Stimulated activated CD4-positive, alpha-beta T cell treated with anti-CD3 and anti-CD28 coated beads, Interleukin-2, amount 100 ng/mL, for 4 hours (primary cell): Measurements from ENCODE around the gene ACTN4.

ENCODE experiments used
- DNase-seq: peaks from one replicate; pipeline ENCODE4 v3.0.0-alpha.2; 2020; ENCODE audit warnings: low read depth

Gene ACTN4

DNA sequence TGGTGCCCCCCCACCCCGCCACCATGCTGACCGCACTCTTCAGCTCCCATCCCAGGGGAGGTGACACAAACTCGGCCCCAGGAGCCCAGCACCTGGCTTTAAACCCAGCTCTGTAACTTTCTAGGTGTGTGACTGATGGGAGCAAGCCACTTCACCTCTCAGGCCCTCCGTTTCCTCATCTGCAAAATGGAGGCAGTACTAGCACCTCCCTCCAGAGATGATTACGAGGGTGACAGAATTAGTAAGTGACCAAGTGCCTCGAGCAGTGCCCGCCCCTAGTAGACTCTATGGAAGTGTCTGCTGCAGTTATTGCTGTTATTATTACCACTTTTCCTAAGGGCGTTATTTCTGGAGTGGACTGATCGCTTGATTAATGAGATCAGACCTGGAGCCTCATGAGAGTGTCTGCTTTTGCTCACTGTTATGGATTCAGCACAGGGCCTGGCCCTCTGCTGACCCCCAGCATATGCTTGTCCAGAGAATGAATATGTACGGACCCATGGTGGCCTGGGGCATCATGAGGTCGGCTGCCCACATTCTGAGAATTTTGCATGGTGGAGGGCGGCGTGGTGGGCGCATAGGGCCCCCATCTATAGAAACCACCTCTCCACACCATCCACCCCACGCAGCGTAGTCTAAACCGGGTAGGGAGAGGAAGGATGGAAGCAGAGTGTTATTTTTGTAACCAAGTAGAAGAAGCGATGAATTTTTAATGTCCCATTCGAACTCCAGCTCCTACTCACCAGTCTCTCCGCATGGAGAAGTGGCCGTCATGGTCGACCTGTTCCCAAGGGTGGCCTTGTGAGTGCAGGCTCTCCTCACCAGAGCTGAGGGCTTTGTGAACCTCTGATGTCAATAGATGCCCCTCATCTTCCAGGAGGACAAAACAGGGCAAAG is 48.6 kb downstream of the ACTN4 start:
- DNase-seq, result no peak

DNA sequence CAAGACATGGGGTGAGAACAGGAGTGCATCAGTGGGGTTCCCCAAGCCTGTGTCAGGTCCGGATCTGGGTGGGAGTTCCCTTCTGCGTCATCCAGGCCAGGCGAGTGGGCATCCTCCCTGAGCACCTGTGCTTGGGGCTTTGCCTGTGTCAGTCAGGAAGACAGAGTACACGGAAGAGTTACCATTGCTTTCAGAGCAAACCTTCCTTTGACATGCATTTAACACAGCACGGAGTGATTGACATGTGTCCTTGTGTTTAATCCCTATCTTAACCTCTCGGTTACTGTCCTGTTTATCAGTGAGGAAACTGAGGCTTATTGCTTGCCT is 49.2 kb downstream of the ACTN4 start:
- no peak for DNase-seq

DNA sequence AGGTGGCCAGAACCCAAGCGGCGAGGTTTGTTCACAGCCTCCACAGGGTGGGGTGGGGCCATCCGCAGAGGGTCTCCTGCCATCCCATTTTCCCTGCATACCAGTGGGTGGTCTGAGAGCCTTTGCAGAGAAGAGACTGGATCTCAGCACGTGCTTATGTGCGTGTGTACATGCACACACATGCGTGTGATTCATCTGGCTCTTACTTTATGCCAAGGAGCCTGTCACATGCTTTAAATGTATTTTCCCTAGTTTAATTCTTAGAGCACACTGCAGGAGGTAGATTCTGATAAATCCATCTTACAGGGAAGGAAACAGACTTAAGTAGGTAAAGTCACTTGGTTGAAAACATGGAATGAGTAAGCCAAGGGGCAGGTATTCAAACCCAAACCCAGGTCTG is 49.7 kb downstream of the ACTN4 start:
- no peak for DNase-seq

DNA sequence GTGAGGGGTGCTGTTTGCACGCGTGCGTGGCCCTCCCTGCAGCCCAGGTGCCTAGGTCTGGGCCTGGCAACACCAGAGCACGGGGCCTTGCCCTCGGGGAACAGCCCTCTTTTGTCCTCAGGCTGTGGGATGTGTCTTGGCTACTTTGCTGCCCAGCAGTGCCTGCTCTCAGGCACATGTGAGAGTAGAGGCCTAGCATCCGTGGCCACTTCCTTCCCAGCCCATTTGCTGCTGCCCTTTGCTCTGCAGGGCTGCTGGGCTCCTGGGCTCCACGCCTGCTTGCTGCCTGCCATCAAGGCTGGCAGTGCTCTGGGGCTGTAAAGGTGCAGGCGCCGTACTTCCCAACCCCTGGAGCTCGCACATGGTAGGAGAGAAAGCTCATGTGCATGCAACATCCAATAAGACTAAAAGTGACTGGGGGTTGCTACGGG is 50.2 kb downstream of the ACTN4 start:
- no peak for DNase-seq

DNA sequence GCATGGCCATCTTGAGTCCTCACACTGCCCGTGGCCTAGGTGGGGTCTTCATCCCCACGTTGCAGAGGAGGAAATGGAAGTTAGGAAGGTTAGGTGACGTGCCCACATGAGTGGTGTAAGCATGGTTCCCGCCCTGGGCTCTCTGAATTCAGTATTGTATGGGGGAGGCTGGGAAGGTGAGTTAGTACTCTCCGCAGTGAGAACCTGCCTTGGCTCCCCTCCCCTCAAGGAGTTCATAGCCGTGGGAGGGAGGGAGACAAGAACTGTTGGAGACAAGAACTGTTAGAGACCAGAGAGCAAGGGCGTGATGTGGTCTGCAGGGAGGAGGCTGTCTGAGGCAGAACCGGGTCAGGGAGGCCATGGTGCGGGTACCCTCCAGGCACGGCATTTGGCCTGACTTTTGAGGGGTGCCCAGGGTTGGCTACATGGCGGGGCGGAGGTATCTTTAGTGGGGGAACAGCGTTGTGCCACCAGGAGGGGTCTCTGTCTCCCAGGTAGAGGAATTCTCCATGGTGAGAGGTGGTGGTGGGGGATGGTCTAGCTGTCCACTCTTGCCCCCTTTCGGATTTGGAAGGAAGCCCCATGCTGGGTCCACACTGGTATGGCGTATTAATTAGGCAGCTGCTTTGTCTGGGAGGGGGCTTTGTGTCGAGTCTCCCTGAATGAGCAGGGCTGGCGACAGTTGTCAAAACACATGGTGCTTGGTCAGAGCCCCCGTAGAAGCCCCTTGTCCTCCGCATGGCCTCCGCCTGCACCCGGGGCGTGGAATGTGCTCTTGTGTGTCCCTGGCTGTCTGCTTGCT is 51.0 kb downstream of the ACTN4 start:
- DNase-seq, result no peak

DNA sequence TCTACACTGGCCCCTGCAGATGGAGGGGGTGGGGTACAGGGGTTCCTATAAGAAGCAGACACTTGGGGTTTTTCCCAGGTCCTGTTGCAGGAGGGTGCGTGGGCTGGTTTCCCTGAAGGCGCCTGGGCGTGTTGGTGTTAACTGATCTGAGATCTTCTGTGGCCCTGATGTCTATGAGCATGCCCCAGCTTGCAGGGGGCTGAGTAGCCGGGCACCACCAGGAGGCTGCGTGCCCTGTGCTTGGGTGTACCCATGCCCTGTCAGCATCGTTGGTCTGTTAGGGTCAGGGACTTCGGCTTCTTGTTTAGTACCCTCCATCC is 51.5 kb downstream of the ACTN4 start:
- DNase-seq, result no peak

DNA sequence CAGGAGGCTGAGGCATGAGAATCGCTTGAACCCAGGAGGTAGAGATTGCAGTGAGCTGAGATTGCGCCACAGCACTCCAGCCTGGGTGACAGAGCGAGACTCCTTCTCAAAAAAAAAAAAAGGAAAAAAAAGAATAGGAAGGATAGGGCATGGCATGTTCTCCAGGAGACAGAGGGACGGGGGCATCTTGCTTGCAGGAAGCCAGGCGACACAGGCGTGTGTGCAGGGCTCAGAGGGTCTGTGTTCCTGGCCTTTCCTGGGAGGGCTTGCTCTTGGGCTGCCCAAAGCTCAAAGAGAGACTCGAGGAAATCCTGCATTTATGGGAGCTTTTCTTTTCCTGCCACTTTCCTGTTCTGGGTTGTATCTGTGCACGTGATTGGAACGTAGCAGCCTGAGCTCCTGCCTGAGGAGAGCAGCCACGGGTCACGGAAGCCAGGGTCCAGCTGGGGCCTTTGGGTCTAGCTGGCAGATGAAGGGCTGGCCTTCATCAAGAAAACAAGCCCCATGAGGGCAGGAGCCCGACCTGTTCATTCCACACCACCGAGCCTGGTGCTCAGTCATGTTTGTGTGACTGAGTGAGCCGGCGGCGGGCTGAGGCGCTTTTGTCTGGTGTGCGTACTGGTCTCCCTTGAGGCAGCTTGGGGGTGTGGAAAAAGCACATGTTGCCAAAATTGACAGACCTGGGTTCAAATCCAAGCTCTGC is 52.3 kb downstream of the ACTN4 start:
- no peak for DNase-seq

DNA sequence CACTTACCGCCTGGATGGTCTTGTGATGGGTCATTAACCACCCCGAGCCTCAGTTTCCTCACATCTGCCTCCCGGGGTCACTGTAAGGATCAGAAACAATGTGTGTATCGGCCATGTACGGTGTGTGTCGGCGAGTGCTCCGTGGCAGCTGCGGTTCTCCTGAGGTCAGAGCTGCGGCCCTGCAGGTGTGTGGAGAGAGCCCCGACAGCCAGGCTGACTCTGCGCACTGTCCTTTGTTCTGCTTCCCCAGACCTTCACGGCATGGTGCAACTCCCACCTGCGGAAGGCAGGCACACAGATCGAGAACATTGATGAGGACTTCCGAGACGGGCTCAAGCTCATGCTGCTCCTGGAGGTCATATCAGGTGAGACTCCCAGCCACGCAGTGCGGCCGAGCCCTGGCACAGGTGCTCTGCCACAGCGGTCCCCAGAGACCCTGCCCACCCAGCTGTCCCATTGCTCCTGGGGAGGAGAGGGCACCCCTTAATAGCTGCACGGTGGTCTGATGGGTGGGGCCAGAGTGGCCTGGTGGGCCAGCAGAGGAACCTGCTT is 53.0 kb downstream of the ACTN4 start:
- DNase-seq, result no peak

DNA sequence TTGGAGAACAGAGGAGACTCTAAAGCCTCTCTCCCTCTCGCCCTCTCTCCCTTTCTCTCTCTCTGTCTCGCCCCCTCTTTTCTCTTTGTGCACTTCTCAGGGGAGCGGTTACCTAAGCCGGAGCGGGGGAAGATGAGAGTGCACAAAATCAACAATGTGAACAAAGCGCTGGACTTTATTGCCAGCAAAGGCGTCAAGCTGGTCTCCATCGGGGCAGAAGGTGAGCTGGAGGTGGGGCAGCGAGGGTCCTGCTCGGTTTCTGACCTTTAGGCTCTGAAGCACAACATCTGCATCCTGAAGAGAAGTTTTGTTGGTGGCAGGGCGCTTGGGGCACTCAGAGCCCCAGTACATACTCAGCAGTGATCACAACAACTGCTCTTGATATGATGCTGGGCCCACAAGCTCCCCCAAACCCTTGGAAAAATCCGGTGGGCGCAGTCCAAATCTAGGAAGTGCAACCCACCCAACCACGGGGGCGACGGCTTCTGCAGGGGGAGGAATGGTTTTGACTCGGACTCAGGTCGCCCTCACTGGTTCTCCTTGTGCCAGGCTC is 53.5 kb downstream of the ACTN4 start:
- no peak for DNase-seq

DNA sequence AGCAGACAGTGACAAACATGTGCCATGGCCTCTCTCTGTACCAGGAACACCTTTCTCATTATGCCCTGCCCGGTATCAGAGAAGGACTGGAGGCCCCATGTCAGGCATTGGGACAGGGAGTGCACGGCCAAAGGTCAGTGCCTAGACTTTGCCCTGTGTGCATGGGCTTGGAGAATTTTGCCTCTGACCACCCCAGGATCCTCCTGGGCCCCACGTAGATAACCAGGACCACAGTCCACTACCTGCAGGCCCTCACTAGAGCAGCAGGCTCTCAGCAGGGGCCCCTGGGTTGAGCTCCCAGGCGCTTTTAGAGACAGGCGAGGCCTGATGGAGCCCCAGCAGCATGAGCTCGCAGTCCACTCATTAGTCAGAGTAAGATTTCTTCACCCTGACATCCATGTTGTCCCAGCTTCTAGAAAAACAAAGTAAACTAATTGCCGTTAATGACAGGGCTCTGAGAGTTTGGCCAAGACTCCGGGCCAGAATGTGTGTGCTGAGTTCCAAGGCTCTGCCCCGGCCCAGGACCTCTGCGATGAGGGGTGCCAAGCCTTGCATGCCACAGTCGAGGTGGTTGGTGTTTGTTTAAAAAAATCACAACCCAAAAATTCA is 54.1 kb downstream of the ACTN4 start:
- DNase-seq, result no peak

DNA sequence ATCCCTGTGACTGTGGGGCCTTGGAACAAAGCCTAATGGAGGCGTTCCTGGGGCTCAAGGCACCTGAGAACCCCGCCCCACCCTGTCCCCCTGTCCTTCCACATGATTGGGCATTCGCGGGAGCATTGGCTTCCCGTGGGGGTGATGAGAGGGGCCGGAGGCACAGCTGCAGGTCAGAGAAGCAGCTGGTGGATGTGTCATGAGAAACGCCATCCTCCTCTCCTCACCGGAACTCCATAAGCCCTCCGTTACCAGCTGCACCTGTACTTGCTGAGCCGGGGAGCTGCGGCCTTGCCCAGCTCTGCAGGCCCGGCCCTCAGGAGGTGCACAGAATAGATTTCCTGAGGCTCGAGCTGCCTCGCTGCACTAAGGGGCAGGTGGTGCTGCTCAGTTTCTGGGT is 54.8 kb downstream of the ACTN4 start:
- DNase-seq, result no peak

DNA sequence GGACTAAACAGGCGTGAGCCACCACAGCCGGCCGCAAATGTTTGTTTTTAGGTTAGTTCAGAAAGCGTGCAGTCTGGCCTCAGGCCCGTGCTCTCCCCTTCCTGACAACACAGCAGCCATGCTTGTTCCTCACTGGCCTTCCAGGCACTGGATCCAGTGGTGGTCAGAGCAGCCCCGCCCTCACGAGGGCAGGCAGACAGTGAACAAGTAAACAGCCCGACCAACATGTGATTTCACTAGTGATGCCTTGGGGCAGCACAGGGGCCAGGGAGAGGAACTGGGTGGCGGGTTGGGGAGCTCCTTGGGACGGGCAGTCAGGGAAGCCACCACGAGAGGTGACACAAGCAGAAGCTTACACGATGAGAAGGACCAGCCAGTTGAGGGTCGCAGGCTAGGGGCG is 56.1 kb downstream of the ACTN4 start:
- DNase-seq, result no peak

DNA sequence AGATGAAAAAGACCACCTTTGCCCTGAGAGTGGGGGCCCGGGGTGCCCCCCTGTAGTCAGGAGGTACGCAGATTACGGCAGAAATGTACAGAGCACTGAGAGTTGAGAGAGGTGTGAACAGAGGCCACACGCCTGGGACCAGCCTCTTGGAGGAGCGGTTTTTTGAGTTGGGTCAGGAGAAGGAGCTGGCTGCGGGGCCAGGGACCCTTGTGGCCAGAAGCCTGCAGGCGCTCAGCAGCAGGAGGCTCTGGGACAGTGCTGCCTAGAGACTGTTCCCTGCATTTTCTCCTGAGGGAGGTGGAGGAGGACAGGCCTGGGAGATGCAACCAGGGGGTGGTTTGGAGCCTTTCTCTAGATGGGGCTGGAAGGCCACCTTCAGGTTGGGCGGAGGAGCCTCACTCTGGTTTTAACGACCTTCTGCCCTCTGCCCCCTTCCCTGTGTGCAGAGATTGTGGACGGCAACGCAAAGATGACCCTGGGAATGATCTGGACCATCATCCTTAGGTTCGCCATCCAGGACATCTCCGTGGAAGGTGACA is 57.1 kb downstream of the ACTN4 start:
- no peak for DNase-seq

DNA sequence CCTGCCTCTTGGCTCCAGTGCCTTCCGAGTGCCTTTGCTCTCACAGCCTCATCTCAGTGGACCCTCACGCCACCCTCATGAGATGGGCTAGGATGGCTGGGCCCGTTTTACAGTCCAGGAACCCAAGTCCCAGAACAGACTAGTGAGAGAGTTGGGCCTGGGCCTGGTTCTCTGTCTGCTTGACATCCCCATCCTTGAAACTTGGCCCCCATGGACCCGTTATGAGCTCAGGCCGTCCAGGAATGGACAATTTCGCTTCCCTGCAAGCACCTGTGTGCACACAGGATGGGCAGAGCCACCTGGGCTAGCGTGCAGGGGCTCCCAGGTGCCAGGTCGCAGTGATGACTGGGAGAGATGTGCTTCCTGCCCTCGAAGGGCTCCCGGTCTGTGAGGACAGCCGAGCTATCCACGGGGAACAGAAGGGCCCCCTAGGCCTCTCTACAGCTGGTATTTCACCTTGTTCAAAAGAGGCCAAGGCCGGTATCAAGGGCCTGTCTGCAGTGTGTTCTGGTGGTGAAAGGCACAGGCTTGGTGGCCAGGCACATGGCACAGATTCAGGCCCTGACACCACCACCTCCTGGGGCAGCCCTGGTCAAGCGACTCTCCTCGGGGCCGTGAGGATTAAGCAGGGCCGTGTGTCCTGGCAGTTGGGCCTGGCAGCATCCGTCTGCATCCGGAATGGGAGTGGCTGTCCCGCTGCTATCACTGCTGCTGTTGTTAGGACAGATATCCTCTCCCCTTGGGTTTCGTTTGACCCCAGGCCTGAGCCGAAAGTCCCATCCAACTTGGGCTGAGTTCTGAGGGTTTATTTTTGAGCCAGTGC is 58.0 kb downstream of the ACTN4 start:
- no peak for DNase-seq

DNA sequence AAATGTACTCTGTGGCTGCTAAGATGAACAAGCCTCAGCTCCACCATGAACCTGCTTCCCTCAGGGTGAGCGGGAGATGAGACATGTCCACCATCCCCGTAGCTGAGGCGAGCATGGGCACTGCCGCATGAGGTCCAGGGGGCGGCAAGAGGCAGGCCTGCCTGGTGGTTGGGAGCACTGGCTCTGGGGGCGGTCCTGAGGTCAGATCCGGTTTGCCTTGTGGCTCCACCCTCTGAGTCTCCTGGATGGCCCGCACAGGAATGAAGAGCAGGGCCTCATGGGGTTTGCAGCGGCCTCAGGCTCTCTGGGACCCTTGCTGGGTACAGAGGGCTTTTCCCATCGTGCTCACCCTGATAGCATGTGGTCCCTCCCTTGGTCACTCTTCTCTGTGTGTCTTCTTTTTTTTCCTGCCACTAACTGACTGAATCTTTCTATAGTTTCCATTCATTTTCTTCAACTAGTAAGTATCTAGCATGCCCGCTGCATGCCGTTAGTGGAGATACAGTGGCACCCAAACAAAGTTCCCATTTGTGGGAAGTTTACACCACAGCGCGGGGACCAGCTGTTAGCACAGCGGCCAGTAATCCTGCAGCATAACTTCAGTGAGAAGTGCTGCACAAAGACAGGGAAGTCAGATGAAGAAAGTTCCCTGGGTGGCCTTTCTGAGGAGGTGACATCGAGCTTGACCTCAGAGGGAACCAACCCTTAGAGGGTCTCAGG is 59.5 kb downstream of the ACTN4 start:
- no peak for DNase-seq

DNA sequence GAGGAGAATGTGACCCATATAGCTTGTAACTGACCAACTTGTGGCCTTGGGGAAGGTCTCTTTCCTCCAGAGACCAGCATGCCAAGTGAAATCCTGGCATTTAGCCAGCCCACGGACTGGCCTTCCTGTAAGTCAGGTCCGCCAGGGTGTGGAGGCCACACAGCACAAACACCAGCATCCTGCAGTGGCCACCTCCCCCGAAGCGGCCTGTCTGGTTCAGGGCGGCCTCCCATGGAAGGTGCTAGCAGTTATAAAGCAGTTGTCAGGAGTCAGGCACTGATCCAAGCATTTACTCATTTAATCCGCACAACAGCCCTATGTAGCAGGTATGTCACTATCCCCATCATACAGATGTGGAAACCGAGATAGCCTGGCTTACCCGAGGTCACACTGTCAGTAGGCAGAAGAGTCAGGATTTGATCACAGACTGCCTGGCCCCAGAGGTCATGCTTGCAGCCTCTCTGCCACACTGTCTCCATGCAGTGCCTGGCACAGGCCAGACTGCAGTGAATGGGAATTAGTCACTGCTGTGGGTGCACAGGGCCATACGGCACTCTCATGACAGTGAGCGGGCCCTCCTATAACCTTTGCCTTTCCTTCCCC is 60.2 kb downstream of the ACTN4 start:
- no peak for DNase-seq

DNA sequence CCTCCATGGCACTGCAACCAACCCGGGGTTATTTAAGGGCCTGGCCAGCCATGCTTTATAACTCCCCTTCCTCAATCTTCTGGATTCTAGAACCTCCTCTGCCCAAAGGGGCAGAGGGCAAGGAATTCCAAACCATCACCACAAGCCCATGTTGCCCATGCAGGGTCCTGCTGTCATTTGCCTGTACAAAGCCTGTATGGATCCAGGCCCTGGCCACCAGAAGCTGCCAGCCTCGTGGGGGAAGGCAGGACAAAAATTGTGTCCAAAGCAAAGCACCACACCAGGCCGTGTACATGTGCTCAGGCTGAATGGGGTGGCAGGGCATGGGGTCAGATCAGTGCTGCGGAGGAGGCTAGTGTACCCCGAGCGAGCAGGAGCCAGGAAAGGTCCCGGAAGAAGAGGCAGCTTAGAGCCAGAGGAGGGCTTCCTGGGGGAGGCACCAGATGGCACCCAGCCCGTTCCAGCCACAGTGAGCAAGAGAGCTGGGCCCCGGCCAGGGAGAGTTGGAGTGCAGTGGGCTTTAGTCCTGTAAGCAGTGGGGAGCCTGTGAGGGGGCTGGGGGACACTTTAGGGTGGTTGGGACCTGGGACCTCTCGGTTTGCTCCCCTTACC is 61.1 kb downstream of the ACTN4 start:
- no peak for DNase-seq

DNA sequence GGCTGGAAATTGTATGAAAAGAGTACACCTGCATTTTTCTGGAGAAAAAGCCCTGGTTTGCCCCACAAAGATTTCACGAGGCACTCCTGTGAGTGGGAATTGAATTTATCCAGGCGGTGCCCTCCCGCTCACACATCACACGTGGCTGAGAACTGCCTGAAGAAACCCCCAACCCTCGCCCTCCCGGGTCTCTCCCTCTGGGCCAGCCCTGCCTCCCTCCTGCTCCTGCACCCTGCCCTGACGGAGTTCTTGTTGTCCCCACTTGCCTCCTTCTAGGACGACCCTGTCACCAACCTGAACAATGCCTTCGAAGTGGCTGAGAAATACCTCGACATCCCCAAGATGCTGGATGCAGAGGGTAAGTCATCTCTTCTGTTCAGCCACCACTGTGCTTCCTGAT is 61.7 kb downstream of the ACTN4 start:
- no peak for DNase-seq
